ENCODE data around the gene EPS8L3.
"Not testable (repeated sequence)": the region's sequence is repeated elsewhere in the genome, so short reads cannot be mapped to it uniquely, and the experiment has no call there.

The EPS8L3 gene

DNA sequence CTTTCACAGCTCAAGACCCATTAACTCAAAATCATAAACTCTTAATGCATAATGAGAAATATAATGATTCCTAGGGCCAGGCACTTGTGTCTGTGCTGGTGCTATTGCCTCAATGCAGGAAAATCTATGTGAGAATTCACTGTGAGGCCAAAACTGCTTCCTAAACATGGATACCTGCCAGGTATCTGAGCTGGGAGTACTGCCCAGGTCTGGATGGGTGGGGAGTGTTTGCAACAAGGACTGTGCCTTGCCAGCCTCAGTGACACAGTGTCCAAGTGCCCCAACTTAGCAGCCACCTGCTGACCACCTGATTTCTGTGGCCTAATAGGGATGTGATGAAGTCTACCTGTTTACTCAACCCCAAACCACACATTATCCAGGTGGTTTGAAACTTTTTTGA, 53.9 kb downstream of the EPS8L3 start:
- DNase-seq (ENCODE audit: low read depth); H3K4me1 ChIP-seq (ENCODE audit: control insufficient read depth, insufficient read depth, low read length); H3K36me3 ChIP-seq (ENCODE audit: control insufficient read depth, insufficient read depth, low read length, severe bottlenecking); H3K9me3 ChIP-seq (ENCODE audit: control insufficient read depth, low read length); H3K27me3 ChIP-seq (replicated peaks; ENCODE audit: control insufficient read depth, insufficient read depth, low read length); H3K4me3 ChIP-seq (ENCODE audit: low read length); H3K9ac ChIP-seq (ENCODE audit: low read length): not testable (repeated sequence)

DNA sequence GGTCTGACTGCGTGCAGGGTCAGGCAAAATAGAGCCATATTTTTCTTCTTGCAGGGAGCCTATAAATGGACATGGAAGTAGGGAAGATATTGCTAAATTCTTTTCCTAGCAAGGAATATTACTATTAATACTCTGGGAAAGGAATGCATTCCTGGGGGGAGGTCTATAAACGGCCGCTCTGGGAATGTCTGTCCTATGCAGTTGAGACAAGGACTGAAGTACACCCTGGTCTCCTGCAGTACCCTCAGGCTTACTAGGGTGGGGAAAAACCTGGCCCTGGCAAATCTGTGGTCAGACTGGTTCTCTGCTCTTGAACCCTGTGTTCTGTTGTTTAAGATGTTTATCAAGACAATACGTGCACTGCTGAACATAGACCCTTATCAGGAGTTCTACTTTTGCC, 54.8 kb downstream of the EPS8L3 start:
- not testable (repeated sequence) for H3K27me3 ChIP-seq (replicated peaks; ENCODE audit: control insufficient read depth, insufficient read depth, low read length); H3K4me3 ChIP-seq (ENCODE audit: low read length); H3K9ac ChIP-seq (ENCODE audit: low read length); H3K36me3 ChIP-seq (ENCODE audit: control insufficient read depth, insufficient read depth, low read length, severe bottlenecking); DNase-seq (ENCODE audit: low read depth); H3K4me1 ChIP-seq (ENCODE audit: control insufficient read depth, insufficient read depth, low read length); H3K9me3 ChIP-seq (ENCODE audit: control insufficient read depth, low read length)

DNA sequence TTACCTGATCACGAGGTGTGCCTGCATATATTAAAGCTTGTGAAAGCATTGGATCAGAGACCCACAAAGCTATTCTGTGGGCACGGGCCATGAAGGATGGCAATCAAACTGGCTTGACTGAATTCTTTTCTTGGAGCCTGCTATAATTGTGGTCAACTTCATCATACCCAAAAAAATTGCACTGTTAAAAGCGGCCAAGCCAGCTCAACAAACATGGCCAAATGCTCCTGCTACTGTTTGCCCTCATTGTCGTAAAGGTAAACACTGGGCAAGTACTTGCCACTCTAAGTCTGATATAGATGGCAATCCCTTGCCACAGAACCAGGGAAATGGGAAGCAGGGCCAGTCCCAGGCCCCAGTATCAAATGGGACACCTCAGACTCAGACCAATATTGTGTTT, 58.3 kb downstream of the EPS8L3 start:
- H3K27me3 ChIP-seq (replicated peaks; ENCODE audit: control insufficient read depth, insufficient read depth, low read length): no peaks in the 10 kb centered on the region
- no peak overlapping the region for H3K4me3 ChIP-seq (ENCODE audit: low read length)
- DNase-seq (ENCODE audit: low read depth): no peak
- no peaks in the 10 kb centered on the region for H3K4me1 ChIP-seq (ENCODE audit: control insufficient read depth, insufficient read depth, low read length)
- H3K36me3 ChIP-seq (ENCODE audit: control insufficient read depth, insufficient read depth, low read length, severe bottlenecking): no peaks in the 10 kb centered on the region
- H3K9me3 ChIP-seq (ENCODE audit: control insufficient read depth, low read length): peaks cover 6% of the 10 kb centered on the region
- H3K9ac ChIP-seq (ENCODE audit: low read length): no peak overlapping the region

DNA sequence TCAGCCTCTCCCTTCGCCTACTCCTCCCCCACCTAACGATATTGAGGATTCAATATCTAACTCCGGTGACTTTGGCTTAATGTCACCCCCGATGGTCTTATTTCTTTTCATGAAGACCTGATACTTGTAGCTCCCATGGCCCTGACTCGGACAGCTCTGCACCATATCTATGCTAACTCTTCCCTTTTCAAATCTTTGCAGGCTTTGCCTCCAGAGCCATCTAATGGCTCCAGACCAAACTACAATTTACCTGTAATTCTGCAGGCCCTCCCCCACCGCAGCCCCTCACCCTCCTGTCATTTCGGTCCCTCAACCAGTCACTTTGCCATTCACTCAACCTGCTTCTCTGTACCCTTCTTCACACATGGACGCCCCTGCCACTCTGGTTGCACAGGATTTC, 59.5 kb downstream of the EPS8L3 start:
- Histone ChIP-seq H3K4me3 (ENCODE audit: low read length) (no peak overlapping the region), H3K9ac (ENCODE audit: low read length) (no peak overlapping the region), H3K4me1 (ENCODE audit: control insufficient read depth, insufficient read depth, low read length) (no peaks in the 10 kb centered on the region), H3K27me3 (replicated peaks; ENCODE audit: control insufficient read depth, insufficient read depth, low read length) (no peaks in the 10 kb centered on the region), H3K36me3 (ENCODE audit: control insufficient read depth, insufficient read depth, low read length, severe bottlenecking) (no peaks in the 10 kb centered on the region), H3K9me3 (ENCODE audit: control insufficient read depth, low read length) (peaks cover 6% of the 10 kb centered on the region)
- DNase-seq (ENCODE audit: low read depth): no peak

- not testable (repeated sequence) for H3K4me1 ChIP-seq (ENCODE audit: control insufficient read depth, insufficient read depth, low read length); H3K9ac ChIP-seq (ENCODE audit: low read length); DNase-seq (ENCODE audit: low read depth); H3K9me3 ChIP-seq (ENCODE audit: control insufficient read depth, low read length); H3K4me3 ChIP-seq (ENCODE audit: low read length); H3K36me3 ChIP-seq (ENCODE audit: control insufficient read depth, insufficient read depth, low read length, severe bottlenecking); H3K27me3 ChIP-seq (replicated peaks; ENCODE audit: control insufficient read depth, insufficient read depth, low read length)
These were observed 60.8 kb downstream of the EPS8L3 start for GRCh38 chr1:109702940-109703339.

Data from adipocyte (in vitro differentiated cells).